WI38 (cell line): ENCODE results near the gene ANGPTL2.

Experiments
- H3K4me3 ChIP-seq: 2 replicates; pipeline ENCODE4 v1.5.1; 2011; ENCODE audit warnings: low read depth, mild to moderate bottlenecking, control low read depth, low read length
- TF ChIP-seq, protein P1 (sequence below): IDR thresholded peaks from 2 replicates; pipeline ENCODE4 v1.5.1; 2012; ENCODE audit warnings: low read depth, mild to moderate bottlenecking, control low read depth, low read length

ANGPTL2 gene

DNA sequence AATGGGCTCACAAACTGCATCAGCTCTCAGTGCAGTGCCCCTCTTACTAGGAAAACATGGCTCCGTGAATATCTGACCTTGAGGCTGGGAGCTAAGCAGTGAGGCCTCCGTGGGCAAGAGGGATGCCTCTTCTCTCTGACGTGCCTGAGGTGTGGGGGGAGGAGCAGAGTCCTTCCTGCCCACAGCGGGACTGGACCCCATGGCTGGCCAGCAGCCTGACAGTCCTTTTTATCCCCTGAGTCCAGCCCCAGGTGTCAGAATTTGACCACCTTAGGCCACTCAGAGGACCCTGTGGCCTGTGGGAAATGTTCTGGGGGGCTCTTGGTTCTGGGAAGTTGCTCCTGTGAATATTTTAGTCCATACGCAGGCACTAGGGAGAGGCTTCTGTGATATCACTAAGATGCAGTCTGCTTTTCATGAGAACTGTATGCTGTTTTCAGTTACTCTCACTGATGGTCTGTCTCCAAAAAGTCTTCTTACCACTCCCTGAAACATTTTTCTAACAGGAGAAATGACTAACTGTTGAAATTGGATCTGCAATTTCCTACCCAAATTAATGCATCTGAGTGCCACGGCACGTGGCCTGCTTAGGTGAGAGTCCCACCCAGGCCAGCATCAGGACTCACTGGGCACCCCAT is 23.4 kb downstream of the ANGPTL2 start:
- TF ChIP-seq, protein P1, sequence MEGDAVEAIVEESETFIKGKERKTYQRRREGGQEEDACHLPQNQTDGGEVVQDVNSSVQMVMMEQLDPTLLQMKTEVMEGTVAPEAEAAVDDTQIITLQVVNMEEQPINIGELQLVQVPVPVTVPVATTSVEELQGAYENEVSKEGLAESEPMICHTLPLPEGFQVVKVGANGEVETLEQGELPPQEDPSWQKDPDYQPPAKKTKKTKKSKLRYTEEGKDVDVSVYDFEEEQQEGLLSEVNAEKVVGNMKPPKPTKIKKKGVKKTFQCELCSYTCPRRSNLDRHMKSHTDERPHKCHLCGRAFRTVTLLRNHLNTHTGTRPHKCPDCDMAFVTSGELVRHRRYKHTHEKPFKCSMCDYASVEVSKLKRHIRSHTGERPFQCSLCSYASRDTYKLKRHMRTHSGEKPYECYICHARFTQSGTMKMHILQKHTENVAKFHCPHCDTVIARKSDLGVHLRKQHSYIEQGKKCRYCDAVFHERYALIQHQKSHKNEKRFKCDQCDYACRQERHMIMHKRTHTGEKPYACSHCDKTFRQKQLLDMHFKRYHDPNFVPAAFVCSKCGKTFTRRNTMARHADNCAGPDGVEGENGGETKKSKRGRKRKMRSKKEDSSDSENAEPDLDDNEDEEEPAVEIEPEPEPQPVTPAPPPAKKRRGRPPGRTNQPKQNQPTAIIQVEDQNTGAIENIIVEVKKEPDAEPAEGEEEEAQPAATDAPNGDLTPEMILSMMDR, result no peak
- H3K4me3 ChIP-seq, result no peak overlapping the region

GRCh38 chr9:127097683-127098082 is 24.8 kb downstream of the ANGPTL2 start:
- TF ChIP-seq, protein P1, result no peak
- no peak overlapping the region for H3K4me3 ChIP-seq

GRCh38 chr9:127096208-127096607 is 26.2 kb downstream of the ANGPTL2 start:
- H3K4me3 ChIP-seq, result no peak overlapping the region
- TF ChIP-seq, protein P1, result no peak

GRCh38 chr9:127095411-127095810 is 27.0 kb downstream of the ANGPTL2 start:
- TF ChIP-seq, protein P1, result no peak
- no peak overlapping the region for H3K4me3 ChIP-seq

GRCh38 chr9:127093319-127094020 is 29.0 kb downstream of the ANGPTL2 start:
- H3K4me3 ChIP-seq, result no peak overlapping the region
- TF ChIP-seq, protein P1, result no peak

- H3K4me3 ChIP-seq, result no peak overlapping the region
- TF ChIP-seq, protein P1, result no peak
Measured at GRCh38 chr9:127092041-127092608, 30.3 kb downstream of the ANGPTL2 start.

DNA sequence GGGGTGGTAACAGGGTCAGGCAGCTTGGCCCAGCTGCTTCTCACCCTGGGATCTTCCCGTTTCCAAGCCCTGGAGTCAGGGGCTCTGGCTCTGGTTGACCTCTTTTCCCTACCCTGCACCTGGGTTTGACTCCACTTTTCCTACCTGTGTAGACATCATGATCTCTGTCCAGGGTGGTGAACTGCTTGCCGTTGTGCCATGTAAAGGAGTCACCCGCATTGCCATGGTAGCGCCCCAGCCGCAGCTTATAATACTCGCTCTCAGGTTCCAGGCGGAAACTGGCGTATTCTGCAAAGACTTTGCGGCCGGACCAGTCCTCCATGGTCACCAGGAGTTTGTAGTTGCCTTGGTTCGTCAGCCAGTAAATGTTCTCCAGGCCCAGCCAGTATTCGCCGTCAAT is 30.9 kb downstream of the ANGPTL2 start:
- no peak overlapping the region for H3K4me3 ChIP-seq
- TF ChIP-seq, protein P1, result no peak
